ENCODE measurements around the gene C10orf62. TPM values are rescaled to one million over a fixed set of nuclear protein-coding genes. Genes with fewer than 3 reads are reported as not detected.

The C10orf62 gene
- total and polyA plus RNA-seq, 8 donors: 0.12 to 1.9 (median 0.61) TPM

- TF ChIP-seq CTCF (IDR thresholded peaks at IDR 0.05): no peak
- FAIRE-seq: no peak
- intact Hi-C loops (cut with DNase I): loop anchor here in 1 of 3 donors (10.0 kb wide), 1 partner anchor 92 kb away; no protein-coding TSS in a partner anchor
- Histone ChIP-seq H3K36me3 (no peaks in the 10 kb centered on the region), H3K27ac (no peak overlapping the region), H3K4me1 (peaks cover 0 to 12% (median 0%) of the 10 kb centered on the region in 3 donors), H3K4me3 (no peak overlapping the region), H3K27me3 (no peaks in the 10 kb centered on the region), H3K9me3 (no peaks in the 10 kb centered on the region)
- no peak for ATAC-seq
- peak in 1 of 6 donors; percentile 29 for DNase-seq
- WGBS, 2 donors: 82 to 86% methylated on average over 18 of the region's 18 CpGs
Measured at GRCh38 chr10:97546456-97547270, 42.9 kb upstream of the C10orf62 start.

- Histone ChIP-seq H3K9me3 (no peaks in the 10 kb centered on the region), H3K27me3 (no peaks in the 10 kb centered on the region), H3K27ac (no peak overlapping the region), H3K4me1 (peaks cover 0 to 8% (median 0%) of the 10 kb centered on the region in 3 donors), H3K36me3 (no peaks in the 10 kb centered on the region), H3K4me3 (no peak overlapping the region)
- FAIRE-seq (no peak), DNase-seq (no peak), ATAC-seq (no peak)
- intact Hi-C loops (cut with DNase I): loop anchor here in 1 of 3 donors (10.0 kb wide), 1 partner anchor 92 kb away; no protein-coding TSS in a partner anchor
- no peak for TF ChIP-seq CTCF (IDR thresholded peaks at IDR 0.05)
- 83% methylated on average over 4 of the region's 4 CpGs for WGBS, 2 donors
Measured at GRCh38 chr10:97547271-97547600, 42.3 kb upstream of the C10orf62 start.

GRCh38 chr10:97547962-97548361, 41.6 kb upstream of the C10orf62 start:
- ATAC-seq: no peak
- intact Hi-C loops (cut with DNase I): loop anchor here in 1 of 3 donors (10.0 kb wide), 1 partner anchor 93 kb away; no protein-coding TSS in a partner anchor
- H3K27ac ChIP-seq: no peak overlapping the region
- 75 to 76% methylated on average over 4 of the region's 4 CpGs for WGBS, 2 donors
- FAIRE-seq: no peak
- no peaks in the 10 kb centered on the region for H3K27me3 ChIP-seq
- H3K4me1 ChIP-seq: peaks cover 0 to under 1% (median 0%) of the 10 kb centered on the region in 3 donors
- H3K9me3 ChIP-seq: no peaks in the 10 kb centered on the region
- no peaks in the 10 kb centered on the region for H3K36me3 ChIP-seq
- TF ChIP-seq CTCF (IDR thresholded peaks at IDR 0.05): no peak
- H3K4me3 ChIP-seq: no peak overlapping the region
- DNase-seq: no peak

GRCh38 chr10:97548828-97549455, 40.6 kb upstream of the C10orf62 start:
- no peak for FAIRE-seq
- no peak for ATAC-seq
- Histone ChIP-seq H3K36me3 (no peaks in the 10 kb centered on the region), H3K4me1 (no peaks in the 10 kb centered on the region), H3K4me3 (no peak overlapping the region), H3K27ac (no peak overlapping the region), H3K9me3 (no peaks in the 10 kb centered on the region), H3K27me3 (no peaks in the 10 kb centered on the region)
- no peak for TF ChIP-seq CTCF (IDR thresholded peaks at IDR 0.05)
- intact Hi-C loops (cut with DNase I): loop anchor here in 1 of 3 donors (10.0 kb wide), 1 partner anchor 94 kb away; no protein-coding TSS in a partner anchor
- peak in 1 of 6 donors; percentile 44 for DNase-seq
- WGBS, 2 donors: 88 to 94% methylated on average over 13 of the region's 13 CpGs

Data from pancreas (tissue), 10 donors.